HG03457 (cell line): ENCODE results near the gene TESPA1.
"Not testable (repeated sequence)": the region's sequence is repeated elsewhere in the genome, so short reads cannot be mapped to it uniquely, and the experiment has no call there.

Experiments
- ATAC-seq: cut with Tn5 transposase; IDR thresholded peaks from one replicate; pipeline ENCODE4 v1.9.1; 2021; ENCODE audit warnings: moderate number of reproducible peaks; ENCODE audit not compliant: unreplicated experiment

The TESPA1 gene

GRCh38 chr12:54986773-54987172 is 2.2 kb upstream of the TESPA1 start:
- not testable (repeated sequence) for ATAC-seq

GRCh38 chr12:54983536-54984101 is 943 bp downstream of the TESPA1 start:
- ATAC-seq, result no peak

GRCh38 chr12:54981796-54982195 is 2.8 kb downstream of the TESPA1 start:
- ATAC-seq, result no peak

GRCh38 chr12:54980341-54980740 is 4.2 kb downstream of the TESPA1 start:
- ATAC-seq, result no peak

GRCh38 chr12:54977857-54978256 is 6.7 kb downstream of the TESPA1 start:
- no peak for ATAC-seq

- ATAC-seq, result no peak
These were observed 7.4 kb downstream of the TESPA1 start for GRCh38 chr12:54977155-54977554.

- no peak for ATAC-seq
These were observed 8.7 kb downstream of the TESPA1 start for GRCh38 chr12:54975875-54976274.

GRCh38 chr12:54975272-54975671 is 9.3 kb downstream of the TESPA1 start:
- ATAC-seq, result no peak

GRCh38 chr12:54974279-54974678 is 10.3 kb downstream of the TESPA1 start:
- ATAC-seq, result no peak

GRCh38 chr12:54973556-54973955 is 11.0 kb downstream of the TESPA1 start:
- ATAC-seq, result no peak

- no peak for ATAC-seq
These were observed 13.8 kb downstream of the TESPA1 start for GRCh38 chr12:54970741-54971140.

GRCh38 chr12:54968181-54968730 is 16.3 kb downstream of the TESPA1 start:
- no peak for ATAC-seq

- ATAC-seq, result no peak
These were observed 17.1 kb downstream of the TESPA1 start for GRCh38 chr12:54967461-54967860.

GRCh38 chr12:54961190-54961589 is 23.4 kb downstream of the TESPA1 start:
- no peak for ATAC-seq

- ATAC-seq, result peak; percentile 59
These were observed 25.1 kb downstream of the TESPA1 start for GRCh38 chr12:54959291-54960018.

GRCh38 chr12:54958048-54958658 is 26.4 kb downstream of the TESPA1 start:
- ATAC-seq, result no peak

- no peak for ATAC-seq
These were observed 27.5 kb downstream of the TESPA1 start for GRCh38 chr12:54956818-54957641.

- ATAC-seq, result no peak
These were observed 28.2 kb downstream of the TESPA1 start for GRCh38 chr12:54956322-54956721.

- no peak for ATAC-seq
These were observed 29.8 kb downstream of the TESPA1 start for GRCh38 chr12:54954801-54955200.

GRCh38 chr12:54954228-54954627 is 30.3 kb downstream of the TESPA1 start:
- no peak for ATAC-seq

- no peak for ATAC-seq
These were observed 34.4 kb downstream of the TESPA1 start for GRCh38 chr12:54950071-54950727.
